Hepatocyte (in vitro differentiated cells): ENCODE data around the gene ZBTB7C. TPM values are rescaled to one million over a fixed set of nuclear protein-coding genes. Genes with fewer than 3 reads are reported as not detected.

Experiments used
- DNase-seq: peaks from one replicate; pipeline ENCODE4 v3.0.0-alpha.2; 2016; ENCODE audit warnings: low spot score
- H2AFZ ChIP-seq: fragments of 200-600 bp; sonication (generic); 2 replicates; pipeline ENCODE4 v1.6.0; 2016; ENCODE audit warnings: antibody characterized with exemption, mild to moderate bottlenecking
- H3K27ac ChIP-seq: fragments of 200-600 bp; sonication (generic); 2 replicates; pipeline ENCODE4 v1.5.1; 2016; ENCODE audit warnings: mild to moderate bottlenecking
- H3K27me3 ChIP-seq: fragments of 200-600 bp; sonication (generic); 2 replicates; pipeline ENCODE4 v1.6.1; 2016
- H3K36me3 ChIP-seq: fragments of 200-600 bp; sonication (generic); replicated peaks from 2 replicates; pipeline ENCODE4 v1.5.1; 2016; ENCODE audit warnings: low read depth; ENCODE audit not compliant: insufficient read depth
- H3K4me1 ChIP-seq: fragments of 200-600 bp; sonication (generic); 2 replicates; pipeline ENCODE4 v1.5.1; 2016; ENCODE audit warnings: mild to moderate bottlenecking, moderate library complexity; ENCODE audit not compliant: insufficient read depth
- H3K4me2 ChIP-seq: fragments of 200-600 bp; sonication (generic); 2 replicates; pipeline ENCODE4 v1.6.0; 2016
- H3K4me3 ChIP-seq: fragments of 200-600 bp; sonication (generic); 2 replicates; pipeline ENCODE4 v1.5.1; 2016; ENCODE audit warnings: mild to moderate bottlenecking
- H3K79me2 ChIP-seq: fragments of 200-600 bp; sonication (generic); 2 replicates; pipeline ENCODE4 v1.6.0; 2017; ENCODE audit warnings: mild to moderate bottlenecking
- H3K9me2 ChIP-seq: fragments of 200-600 bp; sonication (generic); replicated peaks from 2 replicates; pipeline ENCODE4 v1.6.0; 2017; ENCODE audit warnings: mild to moderate bottlenecking; ENCODE audit not compliant: insufficient read depth
- H3K9me3 ChIP-seq: fragments of 200-600 bp; sonication (generic); 2 replicates; pipeline ENCODE4 v1.5.1; 2016; ENCODE audit warnings: low read depth, mild to moderate bottlenecking
- H4K20me1 ChIP-seq: fragments of 200-600 bp; sonication (generic); 2 replicates; pipeline ENCODE4 v1.6.0; 2016; ENCODE audit warnings: mild to moderate bottlenecking; ENCODE audit not compliant: insufficient read depth, poor library complexity, severe bottlenecking
- EZH2 ChIP-seq: fragments of 200-600 bp; sonication (generic); IDR thresholded peaks from 2 replicates; pipeline ENCODE4 v1.6.1; 2016; ENCODE audit warnings: antibody characterized with exemption, mild to moderate bottlenecking, borderline replicate concordance
- EZH2phosphoT487 ChIP-seq: fragments of 200-600 bp; sonication (generic); IDR thresholded peaks from one replicate; pipeline ENCODE4 v1.6.1; 2018; ENCODE audit warnings: antibody characterized with exemption, mild to moderate bottlenecking, low read depth, moderate library complexity; ENCODE audit not compliant: unreplicated experiment, severe bottlenecking
- WGBS: methylation state at CpG from one replicate; pipeline ENCODE4 v1.1.6; 2016; ENCODE audit warnings: low lambda C conversion rate; ENCODE audit errors: missing lambda C conversion rate; 5-methylcytosine and 5-hydroxymethylcytosine counted together
- polyA plus RNA-seq: library from polyadenylated mRNA; unstranded; fragments of >200 nt; fragmentation: Nextera tagmentation; extraction: Ambion mirVana; gene quantifications from 2 replicates; pipeline ENCODE4 v1.2.1, GENCODE V29; 2016
- total RNA-seq: library from RNA; depleted of rRNA; stranded (reverse); fragments of >200 nt; gene quantifications from 2 replicates; pipeline ENCODE4 v1.2.3, GENCODE V29; 2014
- TF ChIP-seq, protein P1 (sequence below): fragments of 200-600 bp; sonication (generic); IDR thresholded peaks from 2 replicates; pipeline ENCODE4 v1.5.1; 2016; ENCODE audit warnings: antibody characterized with exemption, mild to moderate bottlenecking; ENCODE audit not compliant: poor library complexity

Gene ZBTB7C
- total and polyA plus RNA-seq, 2 experiments from 2014 or later, result 0.70 to 1.0 TPM

DNA sequence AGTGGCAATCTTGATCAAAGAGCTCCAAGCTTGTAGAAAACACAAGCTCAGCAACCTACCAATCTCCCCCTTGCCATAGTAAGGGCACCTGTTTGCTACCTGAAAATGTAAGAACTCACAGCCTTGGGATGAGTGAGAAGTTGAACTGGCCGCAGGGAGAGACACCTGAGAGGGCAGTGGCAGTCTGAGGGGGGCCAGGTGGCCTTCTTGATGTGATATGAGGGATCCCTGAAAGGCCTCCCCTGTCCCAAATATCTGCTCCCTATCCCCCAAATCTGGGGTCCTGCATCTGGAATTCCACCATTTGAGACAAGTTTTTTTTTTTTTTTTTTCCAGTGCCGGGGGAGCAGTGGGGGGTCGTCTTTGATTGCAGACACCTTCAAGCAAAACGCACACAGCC is 248.6 kb downstream of the ZBTB7C start:
- Histone ChIP-seq H3K9me3 (no peaks in the 10 kb centered on the region), H3K27me3 (no peaks in the 10 kb centered on the region), H3K9me2 (no peaks in the 10 kb centered on the region), H3K4me2 (peak overlapping the region; percentile 83), H3K36me3 (no peaks in the 10 kb centered on the region), H3K27ac (peak overlapping the region; percentile 91), H4K20me1 (no peaks in the 10 kb centered on the region), H2AFZ (peak overlapping the region; percentile 79), H3K4me1 (peaks cover 29% of the 10 kb centered on the region), H3K4me3 (peak overlapping the region; percentile 24), H3K79me2 (no peaks in the 10 kb centered on the region)
- TF ChIP-seq EZH2phosphoT487 (no peak), EZH2 (no peak)
- TF ChIP-seq, protein P1, sequence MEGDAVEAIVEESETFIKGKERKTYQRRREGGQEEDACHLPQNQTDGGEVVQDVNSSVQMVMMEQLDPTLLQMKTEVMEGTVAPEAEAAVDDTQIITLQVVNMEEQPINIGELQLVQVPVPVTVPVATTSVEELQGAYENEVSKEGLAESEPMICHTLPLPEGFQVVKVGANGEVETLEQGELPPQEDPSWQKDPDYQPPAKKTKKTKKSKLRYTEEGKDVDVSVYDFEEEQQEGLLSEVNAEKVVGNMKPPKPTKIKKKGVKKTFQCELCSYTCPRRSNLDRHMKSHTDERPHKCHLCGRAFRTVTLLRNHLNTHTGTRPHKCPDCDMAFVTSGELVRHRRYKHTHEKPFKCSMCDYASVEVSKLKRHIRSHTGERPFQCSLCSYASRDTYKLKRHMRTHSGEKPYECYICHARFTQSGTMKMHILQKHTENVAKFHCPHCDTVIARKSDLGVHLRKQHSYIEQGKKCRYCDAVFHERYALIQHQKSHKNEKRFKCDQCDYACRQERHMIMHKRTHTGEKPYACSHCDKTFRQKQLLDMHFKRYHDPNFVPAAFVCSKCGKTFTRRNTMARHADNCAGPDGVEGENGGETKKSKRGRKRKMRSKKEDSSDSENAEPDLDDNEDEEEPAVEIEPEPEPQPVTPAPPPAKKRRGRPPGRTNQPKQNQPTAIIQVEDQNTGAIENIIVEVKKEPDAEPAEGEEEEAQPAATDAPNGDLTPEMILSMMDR, result no peak
- no peak for DNase-seq
- 70% methylated on average over 4 of the region's 4 CpGs for WGBS

DNA sequence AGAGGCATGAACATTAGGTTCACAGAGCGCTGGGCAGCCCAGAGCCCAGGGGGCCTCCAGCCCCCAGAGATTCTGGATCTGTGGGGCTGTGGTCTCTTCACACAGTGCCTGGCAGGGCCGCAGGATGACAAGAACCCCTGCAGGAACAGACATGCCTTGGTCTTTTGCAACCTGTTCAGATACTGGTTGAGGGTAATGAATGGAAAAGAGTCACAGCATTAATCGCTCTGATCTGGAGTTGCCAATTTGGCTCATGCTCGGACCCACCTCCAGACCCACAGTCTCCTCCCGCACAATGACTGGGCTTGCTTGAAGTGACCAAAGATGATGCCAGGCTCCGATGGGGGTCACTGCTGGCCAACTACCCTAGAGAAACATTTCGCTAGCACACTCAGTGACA is 249.4 kb downstream of the ZBTB7C start:
- Histone ChIP-seq H3K4me3 (no peak overlapping the region), H4K20me1 (no peaks in the 10 kb centered on the region), H3K27me3 (no peaks in the 10 kb centered on the region), H3K27ac (no peak overlapping the region), H3K4me1 (peaks cover 21% of the 10 kb centered on the region), H3K4me2 (no peak overlapping the region), H3K9me2 (no peaks in the 10 kb centered on the region), H3K9me3 (no peaks in the 10 kb centered on the region), H3K36me3 (no peaks in the 10 kb centered on the region), H2AFZ (no peak overlapping the region), H3K79me2 (no peaks in the 10 kb centered on the region)
- TF ChIP-seq, protein P1, result no peak
- TF ChIP-seq EZH2, result no peak
- no peak for TF ChIP-seq EZH2phosphoT487
- no peak for DNase-seq
- over 99% methylated on average over 7 of the region's 7 CpGs for WGBS

DNA sequence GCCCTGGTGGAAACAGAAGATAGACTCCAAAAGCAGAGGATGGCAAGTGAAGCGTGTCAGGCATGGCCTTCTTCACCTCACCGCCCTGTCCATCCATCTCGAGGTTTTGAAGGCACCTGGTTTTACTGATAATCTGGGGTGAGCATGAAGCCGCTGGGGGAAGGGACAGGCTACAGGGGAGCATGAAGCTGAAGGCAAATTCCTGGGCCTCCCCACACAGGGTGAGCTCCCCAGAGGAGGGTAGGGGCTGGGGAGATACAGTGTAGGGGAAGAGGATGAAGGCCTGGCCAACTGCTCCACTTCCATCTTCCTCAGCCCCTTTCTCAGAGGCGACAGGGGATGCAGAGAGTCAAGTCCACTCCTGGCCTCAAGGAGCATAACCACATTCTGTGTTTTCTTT is 250.5 kb downstream of the ZBTB7C start:
- Histone ChIP-seq H3K27me3 (no peaks in the 10 kb centered on the region), H3K9me3 (no peaks in the 10 kb centered on the region), H3K27ac (no peak overlapping the region), H2AFZ (no peak overlapping the region), H3K4me1 (peaks cover 18% of the 10 kb centered on the region), H4K20me1 (no peaks in the 10 kb centered on the region), H3K79me2 (no peaks in the 10 kb centered on the region), H3K9me2 (no peaks in the 10 kb centered on the region), H3K4me3 (no peak overlapping the region), H3K4me2 (no peak overlapping the region), H3K36me3 (no peaks in the 10 kb centered on the region)
- DNase-seq, result no peak
- WGBS, result 96% methylated on average over 5 of the region's 5 CpGs
- no peak for TF ChIP-seq EZH2phosphoT487
- TF ChIP-seq, protein P1, result no peak
- TF ChIP-seq EZH2, result no peak

DNA sequence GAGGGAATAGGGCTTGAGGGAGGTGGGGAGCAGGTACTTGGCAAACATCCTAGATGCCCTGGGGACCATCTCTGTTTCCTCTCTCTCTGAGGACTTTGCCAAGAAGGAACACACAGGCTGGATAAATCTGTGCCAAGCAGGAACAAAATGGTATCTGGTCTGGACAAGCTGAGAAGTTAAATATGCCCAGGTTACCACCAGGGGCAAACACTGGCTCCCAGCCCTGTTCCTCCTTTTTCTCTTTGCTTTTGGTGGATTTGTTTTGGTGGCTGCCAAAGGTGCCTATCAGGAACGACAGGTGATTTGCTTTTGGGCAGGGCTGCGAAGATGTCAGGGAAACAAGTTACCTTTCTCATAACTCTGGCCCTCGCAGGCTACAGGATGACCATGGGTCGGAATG is 251.2 kb downstream of the ZBTB7C start:
- no peaks in the 10 kb centered on the region for H3K9me2 ChIP-seq
- no peaks in the 10 kb centered on the region for H3K79me2 ChIP-seq
- 88% methylated on average over 4 of the region's 4 CpGs for WGBS
- H3K36me3 ChIP-seq, result no peaks in the 10 kb centered on the region
- H3K4me2 ChIP-seq, result no peak overlapping the region
- no peak overlapping the region for H3K27ac ChIP-seq
- DNase-seq, result no peak
- H3K27me3 ChIP-seq, result no peaks in the 10 kb centered on the region
- no peak overlapping the region for H2AFZ ChIP-seq
- H3K9me3 ChIP-seq, result no peaks in the 10 kb centered on the region
- no peaks in the 10 kb centered on the region for H4K20me1 ChIP-seq
- peaks cover 26% of the 10 kb centered on the region for H3K4me1 ChIP-seq
- H3K4me3 ChIP-seq, result no peak overlapping the region
- no peak for TF ChIP-seq EZH2
- TF ChIP-seq, protein P1, result no peak
